Osteoblast (primary cell): ENCODE data around the gene GRM5. TPM values are rescaled to one million over a fixed set of nuclear protein-coding genes. Genes with fewer than 3 reads are reported as not detected.

Experiments
- DNase-seq: peaks from one replicate; pipeline ENCODE4 v3.0.0; 2011; ENCODE audit warnings: low spot score, mixed read lengths; ENCODE audit not compliant: insufficient read length; ENCODE audit errors: missing footprints
- H2AFZ ChIP-seq: 2 replicates; pipeline ENCODE4 v1.6.0; 2011; ENCODE audit warnings: mild to moderate bottlenecking, low read length
- H3K27ac ChIP-seq: 2 replicates; pipeline ENCODE4 v1.5.1; 2011; ENCODE audit warnings: mild to moderate bottlenecking, low read depth, low read length, moderate library complexity
- H3K27me3 ChIP-seq: 2 replicates; pipeline ENCODE4 v1.6.0; 2012; ENCODE audit warnings: mild to moderate bottlenecking, control low read depth, inconsistent platforms, low read length, moderate library complexity; ENCODE audit not compliant: insufficient read depth
- H3K36me3 ChIP-seq: 2 replicates; pipeline ENCODE4 v1.5.1; 2011; ENCODE audit warnings: mild to moderate bottlenecking, low read length, control low read depth, moderate library complexity; ENCODE audit not compliant: insufficient read depth
- H3K4me1 ChIP-seq: 2 replicates; pipeline ENCODE4 v1.5.1; 2011; ENCODE audit warnings: mild to moderate bottlenecking, low read length, control low read depth, moderate library complexity; ENCODE audit not compliant: insufficient read depth
- H3K4me2 ChIP-seq: 2 replicates; pipeline ENCODE4 v1.6.0; 2011; ENCODE audit warnings: mild to moderate bottlenecking, low read length; ENCODE audit not compliant: insufficient read depth
- H3K4me3 ChIP-seq: fragments of 200-600 bp; sonication (generic); 3 replicates; pipeline ENCODE4 v1.5.1; 2012; ENCODE audit warnings: mild to moderate bottlenecking, low read length, inconsistent platforms; ENCODE audit not compliant: insufficient read depth
- H3K79me2 ChIP-seq: 2 replicates; pipeline ENCODE4 v1.6.0; 2012; ENCODE audit warnings: mild to moderate bottlenecking, low read length, control low read depth, inconsistent platforms; ENCODE audit not compliant: insufficient read depth
- H3K9me3 ChIP-seq: 2 replicates; pipeline ENCODE4 v1.5.1; 2011; ENCODE audit warnings: low read depth, low read length, control low read depth
- H4K20me1 ChIP-seq: 2 replicates; pipeline ENCODE4 v1.6.0; 2012; ENCODE audit warnings: mild to moderate bottlenecking, low read length, control low read depth; ENCODE audit not compliant: insufficient read depth
- total RNA-seq: library from RNA; depleted of rRNA; stranded (reverse); fragments of >200 nt; gene quantifications from 2 replicates; pipeline ENCODE4 v1.2.3, GENCODE V29; 2012
- TF ChIP-seq, protein P1 (sequence below): IDR thresholded peaks from 2 replicates; pipeline ENCODE4 v1.5.1; 2011; ENCODE audit warnings: mild to moderate bottlenecking, low read depth, low read length, moderate library complexity; ENCODE audit errors: extremely low read depth

The GRM5 gene
- total RNA-seq, 1 donor: not detected

DNA sequence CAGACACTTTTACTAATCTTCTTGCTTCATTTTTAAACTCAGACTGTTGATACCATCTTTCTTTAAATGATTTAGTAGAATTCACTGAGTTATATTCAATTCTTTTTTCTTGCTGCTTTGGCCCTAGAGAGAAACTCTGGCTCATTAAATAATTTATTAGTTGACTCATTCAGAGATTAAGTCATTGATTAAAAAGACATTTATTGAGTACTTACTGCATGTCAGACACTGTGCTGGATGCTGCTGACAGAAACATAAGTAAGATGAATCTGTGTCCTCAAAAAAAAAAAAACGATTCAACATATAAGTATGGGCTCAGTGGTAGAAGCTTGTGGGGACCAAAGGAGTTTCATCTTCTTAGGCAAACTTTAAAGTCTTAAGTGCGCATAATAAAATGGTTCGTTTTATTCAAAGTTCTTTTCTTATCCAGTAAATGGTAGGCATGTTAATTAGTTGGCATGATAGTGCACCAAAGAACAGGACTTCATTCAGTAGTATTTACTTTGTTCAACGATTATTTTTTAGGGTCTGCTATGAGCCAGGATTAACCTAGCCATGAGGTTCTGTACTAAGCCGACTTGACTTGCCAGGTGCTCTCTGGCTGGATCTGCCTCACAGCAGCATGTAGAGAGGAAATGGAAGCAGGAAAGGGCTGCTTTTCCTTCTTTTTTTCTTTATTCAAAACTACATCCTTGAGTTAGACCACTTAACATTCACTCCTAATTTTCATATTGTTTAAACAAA, 447.3 kb downstream of the GRM5 start:
- Histone ChIP-seq H3K27me3 (no peaks in the 10 kb centered on the region), H4K20me1 (no peaks in the 10 kb centered on the region), H3K79me2 (no peaks in the 10 kb centered on the region), H2AFZ (no peak overlapping the region), H3K36me3 (no peaks in the 10 kb centered on the region), H3K27ac (no peak overlapping the region), H3K9me3 (no peaks in the 10 kb centered on the region), H3K4me3 (no peak overlapping the region), H3K4me1 (no peaks in the 10 kb centered on the region), H3K4me2 (no peak overlapping the region)
- TF ChIP-seq, protein P1, sequence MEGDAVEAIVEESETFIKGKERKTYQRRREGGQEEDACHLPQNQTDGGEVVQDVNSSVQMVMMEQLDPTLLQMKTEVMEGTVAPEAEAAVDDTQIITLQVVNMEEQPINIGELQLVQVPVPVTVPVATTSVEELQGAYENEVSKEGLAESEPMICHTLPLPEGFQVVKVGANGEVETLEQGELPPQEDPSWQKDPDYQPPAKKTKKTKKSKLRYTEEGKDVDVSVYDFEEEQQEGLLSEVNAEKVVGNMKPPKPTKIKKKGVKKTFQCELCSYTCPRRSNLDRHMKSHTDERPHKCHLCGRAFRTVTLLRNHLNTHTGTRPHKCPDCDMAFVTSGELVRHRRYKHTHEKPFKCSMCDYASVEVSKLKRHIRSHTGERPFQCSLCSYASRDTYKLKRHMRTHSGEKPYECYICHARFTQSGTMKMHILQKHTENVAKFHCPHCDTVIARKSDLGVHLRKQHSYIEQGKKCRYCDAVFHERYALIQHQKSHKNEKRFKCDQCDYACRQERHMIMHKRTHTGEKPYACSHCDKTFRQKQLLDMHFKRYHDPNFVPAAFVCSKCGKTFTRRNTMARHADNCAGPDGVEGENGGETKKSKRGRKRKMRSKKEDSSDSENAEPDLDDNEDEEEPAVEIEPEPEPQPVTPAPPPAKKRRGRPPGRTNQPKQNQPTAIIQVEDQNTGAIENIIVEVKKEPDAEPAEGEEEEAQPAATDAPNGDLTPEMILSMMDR: no peak
- DNase-seq: no peak

DNA sequence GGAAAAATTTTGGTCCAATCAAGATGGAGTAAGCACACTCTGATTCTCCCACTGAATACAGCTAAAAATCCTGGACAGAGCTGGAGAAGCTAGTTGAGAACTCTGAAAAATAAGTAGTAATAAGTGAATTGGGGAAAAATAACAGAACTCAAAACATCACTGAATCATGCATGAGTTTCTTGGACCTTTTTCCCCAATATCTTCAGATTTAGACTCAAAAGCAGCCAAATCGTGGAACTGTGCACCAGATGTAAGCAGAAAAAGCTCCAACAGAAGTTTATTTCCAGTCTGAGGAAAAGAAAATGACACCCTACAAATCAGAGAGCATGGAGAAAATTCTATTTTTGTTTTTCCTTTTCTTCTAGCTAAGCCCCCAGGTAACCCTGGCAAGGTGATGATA, 448.6 kb downstream of the GRM5 start:
- Histone ChIP-seq H3K27ac (no peak overlapping the region), H3K4me3 (no peak overlapping the region), H3K4me2 (no peak overlapping the region), H3K4me1 (no peaks in the 10 kb centered on the region), H3K79me2 (no peaks in the 10 kb centered on the region), H3K27me3 (no peaks in the 10 kb centered on the region), H4K20me1 (no peaks in the 10 kb centered on the region), H2AFZ (no peak overlapping the region), H3K9me3 (no peaks in the 10 kb centered on the region), H3K36me3 (no peaks in the 10 kb centered on the region)
- no peak for DNase-seq
- TF ChIP-seq, protein P1: no peak

DNA sequence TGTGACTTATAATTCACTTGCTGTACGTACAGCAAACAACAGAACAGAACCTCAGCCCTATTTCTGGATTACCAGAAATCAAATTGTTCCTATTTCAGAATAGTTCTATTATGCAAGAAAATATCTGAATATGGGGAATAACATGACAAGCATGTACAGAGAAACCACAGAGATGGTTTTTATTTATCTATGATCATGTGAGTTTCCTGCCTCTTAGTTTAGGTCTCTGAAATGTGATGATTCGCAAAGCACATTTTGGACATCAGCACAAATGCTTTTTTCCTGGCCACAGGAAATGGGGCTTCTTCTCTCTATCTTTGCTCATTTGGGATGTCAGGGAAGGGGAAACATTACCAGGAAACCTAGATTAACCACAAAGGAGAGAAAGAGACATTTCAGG, 461.5 kb downstream of the GRM5 start:
- Histone ChIP-seq H3K79me2 (no peaks in the 10 kb centered on the region), H3K9me3 (no peaks in the 10 kb centered on the region), H3K4me2 (no peak overlapping the region), H3K27me3 (no peaks in the 10 kb centered on the region), H4K20me1 (no peaks in the 10 kb centered on the region), H3K36me3 (no peaks in the 10 kb centered on the region), H2AFZ (peak overlapping the region; percentile 54), H3K4me1 (peaks cover 11% of the 10 kb centered on the region), H3K4me3 (no peak overlapping the region), H3K27ac (no peak overlapping the region)
- TF ChIP-seq, protein P1: no peak
- no peak for DNase-seq

DNA sequence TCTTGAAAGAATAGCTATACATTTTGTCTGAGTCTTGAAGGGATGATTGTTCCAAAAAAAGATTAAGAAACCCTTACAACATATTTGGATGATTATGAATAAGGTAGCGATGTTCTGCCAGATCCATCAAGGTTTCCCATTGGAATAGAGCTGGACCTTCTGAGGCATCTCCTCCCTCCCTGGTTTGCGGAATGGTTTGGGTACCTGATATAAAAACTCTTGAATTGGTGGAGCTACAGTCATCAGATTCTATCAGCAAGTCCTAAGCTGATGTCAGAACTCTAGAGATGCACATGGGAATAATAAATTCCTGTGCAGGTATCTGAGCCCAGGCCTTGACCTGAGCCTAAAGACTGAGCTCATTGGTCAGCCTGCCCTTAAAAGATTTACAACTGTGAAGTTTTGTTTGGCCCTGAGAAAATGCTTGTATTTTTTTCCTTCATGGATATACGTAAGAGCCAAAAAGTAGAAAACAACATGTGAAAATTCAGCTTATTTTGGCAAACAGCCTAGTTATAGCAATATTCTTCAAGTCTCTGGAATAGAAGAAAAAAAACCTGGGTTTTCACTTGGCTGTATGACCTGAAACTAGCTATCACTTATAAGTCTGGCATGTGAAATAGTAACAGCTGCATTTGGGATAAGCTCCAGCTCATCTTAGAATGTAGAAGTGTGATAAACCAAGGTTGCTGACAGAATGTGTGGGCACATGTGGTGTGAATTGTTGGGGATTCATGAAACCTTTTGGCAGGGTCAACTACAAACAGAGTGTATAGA, 462.5 kb downstream of the GRM5 start:
- TF ChIP-seq, protein P1: no peak
- no peak overlapping the region for H3K4me3 ChIP-seq
- DNase-seq: no peak
- peaks cover 11% of the 10 kb centered on the region for H3K4me1 ChIP-seq
- H3K27me3 ChIP-seq: no peaks in the 10 kb centered on the region
- H3K4me2 ChIP-seq: no peak overlapping the region
- H3K36me3 ChIP-seq: no peaks in the 10 kb centered on the region
- no peak overlapping the region for H3K27ac ChIP-seq
- H2AFZ ChIP-seq: no peak overlapping the region
- H4K20me1 ChIP-seq: no peaks in the 10 kb centered on the region
- no peaks in the 10 kb centered on the region for H3K79me2 ChIP-seq
- H3K9me3 ChIP-seq: no peaks in the 10 kb centered on the region
